Fibroblast of lung (primary cell): Measurements from ENCODE around the gene FBXO31. TPM values are rescaled to one million over a fixed set of nuclear protein-coding genes. Genes with fewer than 3 reads are reported as not detected.

ENCODE experiments used
- DNase-seq, 2 donors: peaks; one replicate each; pipeline versions ENCODE4 v3.0.0 to v3.0.0-alpha.2; 2010; ENCODE audit warnings: low read depth in 2 of 2
- H2AFZ ChIP-seq: 2 replicates; pipeline ENCODE4 v1.5.1; 2012; ENCODE audit warnings: low read length, control low read depth, inconsistent platforms
- H3K27ac ChIP-seq: 2 replicates; pipeline ENCODE4 v1.5.1; 2011; ENCODE audit warnings: low read length, control low read depth; ENCODE audit not compliant: insufficient read depth
- H3K27me3 ChIP-seq: 2 replicates; pipeline ENCODE4 v1.5.1; 2011; ENCODE audit warnings: mild to moderate bottlenecking, low read length; ENCODE audit not compliant: control insufficient read depth, insufficient read depth
- H3K36me3 ChIP-seq: 2 replicates; pipeline ENCODE4 v1.5.1; 2011; ENCODE audit warnings: low read length; ENCODE audit not compliant: control insufficient read depth, insufficient read depth
- H3K4me1 ChIP-seq: 2 replicates; pipeline ENCODE4 v1.5.1; 2011; ENCODE audit warnings: low read length; ENCODE audit not compliant: control insufficient read depth, insufficient read depth; ENCODE audit errors: extremely low read depth
- H3K4me2 ChIP-seq: 2 replicates; pipeline ENCODE4 v1.5.1; 2011; ENCODE audit warnings: low read length, control low read depth; ENCODE audit not compliant: insufficient read depth; ENCODE audit errors: extremely low read depth
- H3K4me3 ChIP-seq, 4 experiments: fragments of 200-600 bp in 1 of 4; sonication (generic) in 1 of 4; replicated peaks in 1 of 4; 2 replicates each; pipeline ENCODE4 v1.5.1; 2011 to 2016; ENCODE audit warnings: low read length in 4 of 4, low read depth in 3 of 4, mild to moderate bottlenecking in 3 of 4, control low read depth in 2 of 4, inconsistent platforms in 1 of 4, mixed read lengths in 1 of 4; ENCODE audit not compliant: insufficient read depth in 1 of 4; ENCODE audit errors: control extremely low read depth in 1 of 4
- H3K79me2 ChIP-seq: 2 replicates; pipeline ENCODE4 v1.5.1; 2012; ENCODE audit warnings: mild to moderate bottlenecking, low read length, inconsistent platforms; ENCODE audit not compliant: control insufficient read depth, insufficient read depth
- H3K9ac ChIP-seq: 2 replicates; pipeline ENCODE4 v1.5.1; 2011; ENCODE audit warnings: mild to moderate bottlenecking, low read length, control low read depth; ENCODE audit not compliant: insufficient read depth
- H3K9me3 ChIP-seq: 2 replicates; pipeline ENCODE4 v1.5.1; 2012; ENCODE audit warnings: low read depth, low read length; ENCODE audit not compliant: control insufficient read depth, insufficient read depth
- H4K20me1 ChIP-seq: 2 replicates; pipeline ENCODE4 v1.5.1; 2011; ENCODE audit warnings: low read length; ENCODE audit not compliant: control insufficient read depth, insufficient read depth; ENCODE audit errors: extremely low read depth
- EZH2 ChIP-seq: IDR thresholded peaks from 2 replicates; pipeline ENCODE4 v1.5.1; 2012; ENCODE audit warnings: low read length, control low read depth, mild to moderate bottlenecking; ENCODE audit errors: missing control alignments
- polyA plus RNA-seq, 2 donors: library from polyadenylated mRNA; depleted of rRNA in 1 of 2; stranded (reverse) in 1 of 2; unstranded in 1 of 2; fragments of >200 nt; gene quantifications; 2 replicates each; pipeline ENCODE4 v1.2.1, GENCODE V29; 2011 to 2012; ENCODE audit warnings: missing spikeins in 1 of 2
- total RNA-seq: library from RNA; depleted of rRNA; stranded (reverse); fragments of >200 nt; gene quantifications from 2 replicates; pipeline ENCODE4 v1.2.1, GENCODE V29; 2014
- TF ChIP-seq, protein P1 (sequence below), 2 donors: IDR thresholded peaks in 1 of 2; conservative IDR thresholded peaks in 1 of 2; 1 replicate in 1 of 2; 2 replicates in 1 of 2; pipeline ENCODE4 v1.5.1; 2011 to 2012; ENCODE audit warnings: low read length in 2 of 2, control low read depth in 1 of 2, inconsistent platforms in 1 of 2, low read depth in 1 of 2, mild to moderate bottlenecking in 1 of 2

The FBXO31 gene
- total and polyA plus RNA-seq, 2 donors (not counting 1 experiment from before 2014, with no cell fraction given): 17.6 to 40.3 TPM

DNA sequence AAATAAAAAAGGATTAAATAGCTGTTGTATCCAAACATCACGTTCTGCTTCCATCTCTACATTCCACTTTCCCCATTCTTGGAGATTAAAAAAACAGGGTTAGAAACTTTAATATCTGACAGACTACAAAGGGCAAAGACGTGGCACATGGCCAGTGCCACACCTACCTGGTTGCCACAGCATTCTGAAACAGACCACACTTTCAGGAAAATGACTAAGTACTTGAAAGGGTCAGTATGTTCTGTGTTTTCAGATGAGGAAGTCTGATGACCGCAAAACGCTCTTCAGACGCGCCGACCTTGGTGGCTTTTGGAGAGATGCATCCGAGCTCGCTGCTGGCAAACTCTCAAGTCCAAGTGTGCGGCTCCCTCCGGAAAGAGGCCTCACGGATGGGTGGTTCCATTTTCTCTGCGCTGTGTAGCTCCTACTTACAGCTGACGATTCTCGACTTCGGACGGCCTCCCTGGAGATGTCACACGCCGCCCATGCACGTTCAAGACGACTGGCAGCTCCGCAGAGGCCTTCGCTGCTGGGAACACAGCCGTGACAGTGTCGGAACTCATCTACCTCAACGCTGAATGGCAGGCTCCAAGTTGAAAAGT, 24.0 kb upstream of the FBXO31 start:
- Histone ChIP-seq H3K4me3 (no peak overlapping the region), H3K36me3 (peaks cover 41% of the 10 kb centered on the region), H3K4me2 (no peak overlapping the region), H3K79me2 (no peaks in the 10 kb centered on the region), H3K27ac (no peak overlapping the region), H3K27me3 (no peaks in the 10 kb centered on the region), H2AFZ (no peak overlapping the region), H3K9me3 (no peaks in the 10 kb centered on the region), H3K9ac (no peak overlapping the region), H3K4me1 (no peaks in the 10 kb centered on the region), H4K20me1 (no peaks in the 10 kb centered on the region)
- TF ChIP-seq EZH2: no peak
- TF ChIP-seq, protein P1, sequence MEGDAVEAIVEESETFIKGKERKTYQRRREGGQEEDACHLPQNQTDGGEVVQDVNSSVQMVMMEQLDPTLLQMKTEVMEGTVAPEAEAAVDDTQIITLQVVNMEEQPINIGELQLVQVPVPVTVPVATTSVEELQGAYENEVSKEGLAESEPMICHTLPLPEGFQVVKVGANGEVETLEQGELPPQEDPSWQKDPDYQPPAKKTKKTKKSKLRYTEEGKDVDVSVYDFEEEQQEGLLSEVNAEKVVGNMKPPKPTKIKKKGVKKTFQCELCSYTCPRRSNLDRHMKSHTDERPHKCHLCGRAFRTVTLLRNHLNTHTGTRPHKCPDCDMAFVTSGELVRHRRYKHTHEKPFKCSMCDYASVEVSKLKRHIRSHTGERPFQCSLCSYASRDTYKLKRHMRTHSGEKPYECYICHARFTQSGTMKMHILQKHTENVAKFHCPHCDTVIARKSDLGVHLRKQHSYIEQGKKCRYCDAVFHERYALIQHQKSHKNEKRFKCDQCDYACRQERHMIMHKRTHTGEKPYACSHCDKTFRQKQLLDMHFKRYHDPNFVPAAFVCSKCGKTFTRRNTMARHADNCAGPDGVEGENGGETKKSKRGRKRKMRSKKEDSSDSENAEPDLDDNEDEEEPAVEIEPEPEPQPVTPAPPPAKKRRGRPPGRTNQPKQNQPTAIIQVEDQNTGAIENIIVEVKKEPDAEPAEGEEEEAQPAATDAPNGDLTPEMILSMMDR (conservative IDR thresholded peaks at IDR 0.05 in 1 of 2, IDR thresholded peaks at IDR 0.05 in 1 of 2; ENCODE audit: low read depth in 1 of 2, low read length in 2 of 2): no peak
- peak in 1 of 2 donors; percentile 85 for DNase-seq

DNA sequence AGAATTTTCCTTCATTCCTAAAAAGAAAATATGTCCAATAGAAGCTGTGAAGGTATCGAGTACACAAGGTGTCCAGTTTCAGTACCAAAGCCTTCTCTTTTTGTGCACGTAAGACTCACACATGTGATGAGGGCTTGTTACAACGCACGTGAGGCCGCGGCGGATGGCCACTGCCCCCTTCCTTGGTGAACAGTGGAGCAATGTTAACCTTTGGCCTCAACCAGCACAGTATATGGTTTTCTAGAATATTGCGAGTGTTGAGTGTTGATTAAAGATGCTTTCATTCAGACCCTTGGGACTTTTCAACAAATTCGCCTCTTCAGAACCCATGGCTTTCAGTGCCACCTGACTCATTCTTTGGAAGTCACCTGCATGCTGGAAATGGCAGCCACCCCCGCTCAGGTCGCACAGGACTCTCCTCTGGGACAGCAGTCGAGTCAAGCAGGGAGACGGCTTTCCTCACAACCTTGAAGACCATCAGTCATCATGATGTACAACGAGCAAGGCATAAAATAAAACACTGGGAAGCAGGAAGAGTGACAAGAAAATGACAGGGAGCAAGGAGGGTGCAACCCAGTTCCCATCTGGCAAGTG, 23.0 kb upstream of the FBXO31 start:
- H3K27ac ChIP-seq: no peak overlapping the region
- no peak overlapping the region for H3K9ac ChIP-seq
- no peak overlapping the region for H2AFZ ChIP-seq
- no peaks in the 10 kb centered on the region for H3K79me2 ChIP-seq
- H3K4me1 ChIP-seq: no peaks in the 10 kb centered on the region
- TF ChIP-seq EZH2: no peak
- TF ChIP-seq, protein P1 (conservative IDR thresholded peaks at IDR 0.05 in 1 of 2, IDR thresholded peaks at IDR 0.05 in 1 of 2; ENCODE audit: low read depth in 1 of 2, low read length in 2 of 2): no peak
- H3K9me3 ChIP-seq: no peaks in the 10 kb centered on the region
- peaks cover 36% of the 10 kb centered on the region for H3K36me3 ChIP-seq
- DNase-seq: no peak
- no peaks in the 10 kb centered on the region for H3K27me3 ChIP-seq
- no peaks in the 10 kb centered on the region for H4K20me1 ChIP-seq
- H3K4me2 ChIP-seq: no peak overlapping the region
- no peak overlapping the region for H3K4me3 ChIP-seq

DNA sequence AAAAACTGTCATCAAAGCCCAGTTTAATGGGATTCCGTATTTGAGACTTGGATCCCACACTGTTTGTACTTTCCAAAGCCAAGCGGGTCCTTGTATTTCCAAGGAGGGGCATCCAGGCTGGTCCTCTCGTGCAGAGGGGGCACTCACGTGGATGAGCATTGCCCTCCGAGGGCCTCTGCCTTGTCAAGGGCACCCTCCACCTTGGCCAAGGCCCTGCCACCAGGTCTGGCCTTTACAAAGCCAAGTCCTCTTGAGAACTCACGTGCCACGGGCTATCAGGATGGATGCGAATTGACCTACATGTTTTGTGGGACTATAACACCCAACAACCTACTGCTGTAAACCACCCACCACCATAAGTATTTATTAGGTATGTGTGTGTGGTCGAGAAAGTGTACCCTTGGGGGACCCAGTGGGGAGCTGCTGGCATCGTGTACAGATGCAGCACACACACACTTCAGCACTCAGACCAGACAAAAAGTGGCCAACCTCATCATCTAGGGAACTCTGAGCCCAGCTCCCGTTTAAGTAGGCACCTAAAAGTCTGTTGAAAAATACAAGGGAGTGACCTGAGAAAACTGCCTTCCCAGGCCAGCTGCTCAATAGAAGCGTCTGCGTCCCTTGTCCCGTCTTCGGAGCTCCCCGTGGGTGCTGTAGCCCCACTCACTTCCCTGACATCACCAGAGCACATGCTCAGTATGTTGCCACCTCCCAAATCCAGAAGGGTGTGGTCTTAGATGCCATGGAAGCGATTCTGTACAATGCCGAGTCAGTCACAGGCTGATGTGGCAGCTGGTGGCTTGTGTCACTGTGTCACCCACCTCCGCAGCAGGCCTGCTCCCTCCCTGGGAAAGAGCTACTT, 21.4 kb upstream of the FBXO31 start:
- H3K4me1 ChIP-seq: no peaks in the 10 kb centered on the region
- peaks cover 30% of the 10 kb centered on the region for H3K36me3 ChIP-seq
- H3K79me2 ChIP-seq: no peaks in the 10 kb centered on the region
- H2AFZ ChIP-seq: no peak overlapping the region
- H3K4me2 ChIP-seq: no peak overlapping the region
- H3K4me3 ChIP-seq: no peak overlapping the region
- H3K27me3 ChIP-seq: no peaks in the 10 kb centered on the region
- no peak overlapping the region for H3K27ac ChIP-seq
- DNase-seq: no peak
- no peaks in the 10 kb centered on the region for H4K20me1 ChIP-seq
- TF ChIP-seq, protein P1 (conservative IDR thresholded peaks at IDR 0.05 in 1 of 2, IDR thresholded peaks at IDR 0.05 in 1 of 2; ENCODE audit: low read depth in 1 of 2, low read length in 2 of 2): no peak
- TF ChIP-seq EZH2: no peak
- no peak overlapping the region for H3K9ac ChIP-seq
- no peaks in the 10 kb centered on the region for H3K9me3 ChIP-seq
